ENCODE measurements around the gene DPP7.

DNA sequence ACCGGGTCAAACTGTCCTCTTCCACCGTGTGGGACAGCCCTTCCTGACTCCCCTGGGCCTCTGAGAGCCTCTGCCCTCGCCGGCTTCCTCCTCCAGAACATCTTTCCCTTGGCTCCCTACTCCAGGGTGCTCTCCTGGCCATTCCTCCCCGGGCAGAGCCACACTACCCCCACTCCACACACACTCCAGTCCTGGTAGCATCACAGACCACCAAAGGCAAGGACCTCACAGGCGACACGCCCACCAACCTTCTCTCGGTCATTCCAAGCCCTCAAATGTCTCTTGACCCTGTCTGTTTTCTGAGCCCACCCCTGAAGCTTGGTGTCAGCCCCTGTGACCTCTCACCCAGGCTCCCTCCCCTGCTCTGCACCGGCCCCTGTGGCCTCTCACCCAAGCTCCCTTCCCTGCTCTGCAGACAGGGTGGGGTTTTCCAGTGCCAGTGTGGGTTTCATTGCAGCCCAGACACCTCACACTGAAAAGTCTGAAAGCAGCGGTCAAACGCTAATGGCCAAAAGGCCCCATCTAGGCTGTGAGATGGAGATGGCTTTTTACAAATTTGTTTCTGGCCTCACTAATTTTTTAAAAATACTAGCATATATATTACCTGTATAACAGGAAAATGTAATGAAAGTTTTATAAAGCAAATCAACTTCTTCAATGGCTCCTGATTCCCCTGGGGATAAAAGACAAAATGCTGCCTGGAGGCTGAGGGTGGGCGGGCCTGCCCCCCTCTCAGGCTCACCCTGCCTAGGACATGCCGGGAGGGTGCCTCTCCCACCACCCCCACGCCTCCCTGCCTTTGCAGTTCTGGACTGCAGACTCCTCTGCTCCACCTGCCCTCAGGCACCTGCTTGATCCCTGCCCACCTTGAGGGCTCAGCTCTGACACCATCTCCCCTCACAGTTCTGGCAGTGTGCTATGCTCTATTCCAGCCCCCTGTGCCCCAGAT, 44.8 kb upstream of the DPP7 start:
- TF ChIP-seq, protein P1, sequence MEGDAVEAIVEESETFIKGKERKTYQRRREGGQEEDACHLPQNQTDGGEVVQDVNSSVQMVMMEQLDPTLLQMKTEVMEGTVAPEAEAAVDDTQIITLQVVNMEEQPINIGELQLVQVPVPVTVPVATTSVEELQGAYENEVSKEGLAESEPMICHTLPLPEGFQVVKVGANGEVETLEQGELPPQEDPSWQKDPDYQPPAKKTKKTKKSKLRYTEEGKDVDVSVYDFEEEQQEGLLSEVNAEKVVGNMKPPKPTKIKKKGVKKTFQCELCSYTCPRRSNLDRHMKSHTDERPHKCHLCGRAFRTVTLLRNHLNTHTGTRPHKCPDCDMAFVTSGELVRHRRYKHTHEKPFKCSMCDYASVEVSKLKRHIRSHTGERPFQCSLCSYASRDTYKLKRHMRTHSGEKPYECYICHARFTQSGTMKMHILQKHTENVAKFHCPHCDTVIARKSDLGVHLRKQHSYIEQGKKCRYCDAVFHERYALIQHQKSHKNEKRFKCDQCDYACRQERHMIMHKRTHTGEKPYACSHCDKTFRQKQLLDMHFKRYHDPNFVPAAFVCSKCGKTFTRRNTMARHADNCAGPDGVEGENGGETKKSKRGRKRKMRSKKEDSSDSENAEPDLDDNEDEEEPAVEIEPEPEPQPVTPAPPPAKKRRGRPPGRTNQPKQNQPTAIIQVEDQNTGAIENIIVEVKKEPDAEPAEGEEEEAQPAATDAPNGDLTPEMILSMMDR (IDR thresholded peaks at IDR 0.05; ENCODE audit: insufficient read depth, low read length): no peak
- TF ChIP-seq POLR2AphosphoS5 (IDR thresholded peaks at IDR 0.05; ENCODE audit: low read depth) (no peak), SPI1 (IDR thresholded peaks at IDR 0.05; ENCODE audit: borderline replicate concordance, low read depth) (no peak), GABPA (IDR thresholded peaks at IDR 0.05; ENCODE audit: low read depth) (no peak)
- TF ChIP-seq, protein P2, sequence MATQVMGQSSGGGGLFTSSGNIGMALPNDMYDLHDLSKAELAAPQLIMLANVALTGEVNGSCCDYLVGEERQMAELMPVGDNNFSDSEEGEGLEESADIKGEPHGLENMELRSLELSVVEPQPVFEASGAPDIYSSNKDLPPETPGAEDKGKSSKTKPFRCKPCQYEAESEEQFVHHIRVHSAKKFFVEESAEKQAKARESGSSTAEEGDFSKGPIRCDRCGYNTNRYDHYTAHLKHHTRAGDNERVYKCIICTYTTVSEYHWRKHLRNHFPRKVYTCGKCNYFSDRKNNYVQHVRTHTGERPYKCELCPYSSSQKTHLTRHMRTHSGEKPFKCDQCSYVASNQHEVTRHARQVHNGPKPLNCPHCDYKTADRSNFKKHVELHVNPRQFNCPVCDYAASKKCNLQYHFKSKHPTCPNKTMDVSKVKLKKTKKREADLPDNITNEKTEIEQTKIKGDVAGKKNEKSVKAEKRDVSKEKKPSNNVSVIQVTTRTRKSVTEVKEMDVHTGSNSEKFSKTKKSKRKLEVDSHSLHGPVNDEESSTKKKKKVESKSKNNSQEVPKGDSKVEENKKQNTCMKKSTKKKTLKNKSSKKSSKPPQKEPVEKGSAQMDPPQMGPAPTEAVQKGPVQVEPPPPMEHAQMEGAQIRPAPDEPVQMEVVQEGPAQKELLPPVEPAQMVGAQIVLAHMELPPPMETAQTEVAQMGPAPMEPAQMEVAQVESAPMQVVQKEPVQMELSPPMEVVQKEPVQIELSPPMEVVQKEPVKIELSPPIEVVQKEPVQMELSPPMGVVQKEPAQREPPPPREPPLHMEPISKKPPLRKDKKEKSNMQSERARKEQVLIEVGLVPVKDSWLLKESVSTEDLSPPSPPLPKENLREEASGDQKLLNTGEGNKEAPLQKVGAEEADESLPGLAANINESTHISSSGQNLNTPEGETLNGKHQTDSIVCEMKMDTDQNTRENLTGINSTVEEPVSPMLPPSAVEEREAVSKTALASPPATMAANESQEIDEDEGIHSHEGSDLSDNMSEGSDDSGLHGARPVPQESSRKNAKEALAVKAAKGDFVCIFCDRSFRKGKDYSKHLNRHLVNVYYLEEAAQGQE (IDR thresholded peaks at IDR 0.05; ENCODE audit: insufficient replicate concordance, low read depth): no peak

Data from HL-60 (cell line).